ENCODE measurements around the gene PARP9.

Gene PARP9

DNA sequence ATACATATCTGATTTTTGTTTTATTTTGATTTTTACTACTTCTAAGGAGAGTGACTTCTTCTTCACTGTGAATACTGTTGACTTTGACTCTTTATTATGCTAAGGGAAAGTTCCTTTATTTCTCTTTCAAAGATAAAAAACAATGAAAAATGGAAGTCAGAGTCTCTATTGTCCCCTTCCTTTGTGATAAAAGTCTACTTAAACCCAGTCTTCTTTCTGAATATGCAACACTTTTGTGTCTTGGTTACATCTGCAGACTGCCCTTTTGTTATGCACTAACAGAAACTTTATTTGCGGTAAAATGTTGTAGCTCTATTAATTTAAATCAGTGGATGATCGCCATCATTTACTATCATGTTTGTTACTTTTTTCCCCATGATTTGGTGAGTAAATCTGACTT lies 26.5 kb upstream of the PARP9 start:
- no peak for DNase-seq (ENCODE audit: low read depth, low spot score)
- Histone ChIP-seq H3K27ac (ENCODE audit: low read length) (no peak overlapping the region), H3K36me3 (ENCODE audit: control insufficient read depth, insufficient read depth, low read length) (no peaks in the 10 kb centered on the region), H3K27me3 (ENCODE audit: control insufficient read depth, insufficient read depth, low read length) (no peaks in the 10 kb centered on the region), H3K4me1 (ENCODE audit: control insufficient read depth, insufficient read depth, low read length) (no peaks in the 10 kb centered on the region), H3K9me3 (ENCODE audit: control insufficient read depth, insufficient read depth, low read length) (no peaks in the 10 kb centered on the region), H3K4me3 (ENCODE audit: low read length) (no peak overlapping the region)
- WGBS (ENCODE audit: insufficient coverage, insufficient read length): no CpG with 5 or more reads among the region's 2 CpGs

DNA sequence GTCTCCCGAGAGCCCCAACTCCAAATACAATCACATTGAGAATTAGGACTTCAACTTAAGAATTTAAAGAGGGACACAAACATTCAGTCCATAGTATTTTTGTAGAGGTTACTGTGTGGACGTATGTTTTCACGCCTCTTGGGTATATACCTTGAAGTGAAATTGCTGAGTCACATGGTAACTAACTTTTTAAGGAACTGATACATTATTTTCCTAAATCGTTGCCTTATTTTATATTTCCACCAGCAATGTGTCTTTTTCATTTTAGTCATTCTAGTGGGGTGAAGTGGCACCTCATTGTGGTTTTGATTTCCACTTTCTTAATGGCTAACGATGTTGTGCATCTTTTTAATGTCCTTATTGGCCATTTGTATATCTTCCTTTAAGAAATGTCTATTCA lies 25.2 kb upstream of the PARP9 start:
- Histone ChIP-seq H3K27ac (ENCODE audit: low read length) (no peak overlapping the region), H3K36me3 (ENCODE audit: control insufficient read depth, insufficient read depth, low read length) (no peaks in the 10 kb centered on the region), H3K4me3 (ENCODE audit: low read length) (no peak overlapping the region), H3K27me3 (ENCODE audit: control insufficient read depth, insufficient read depth, low read length) (no peaks in the 10 kb centered on the region), H3K4me1 (ENCODE audit: control insufficient read depth, insufficient read depth, low read length) (no peaks in the 10 kb centered on the region), H3K9me3 (ENCODE audit: control insufficient read depth, insufficient read depth, low read length) (no peaks in the 10 kb centered on the region)
- no CpG with 5 or more reads among the region's 5 CpGs for WGBS (ENCODE audit: insufficient coverage, insufficient read length)
- DNase-seq (ENCODE audit: low read depth, low spot score): no peak

GRCh38 chr3:122587572-122587971 lies 23.5 kb upstream of the PARP9 start:
- Histone ChIP-seq H3K27me3 (ENCODE audit: control insufficient read depth, insufficient read depth, low read length) (no peaks in the 10 kb centered on the region), H3K9me3 (ENCODE audit: control insufficient read depth, insufficient read depth, low read length) (no peaks in the 10 kb centered on the region), H3K4me3 (ENCODE audit: low read length) (no peak overlapping the region), H3K27ac (ENCODE audit: low read length) (no peak overlapping the region), H3K36me3 (ENCODE audit: control insufficient read depth, insufficient read depth, low read length) (no peaks in the 10 kb centered on the region), H3K4me1 (ENCODE audit: control insufficient read depth, insufficient read depth, low read length) (no peaks in the 10 kb centered on the region)
- DNase-seq (ENCODE audit: low read depth, low spot score): no peak
- WGBS (ENCODE audit: insufficient coverage, insufficient read length): no CpG with 5 or more reads among the region's 2 CpGs

DNA sequence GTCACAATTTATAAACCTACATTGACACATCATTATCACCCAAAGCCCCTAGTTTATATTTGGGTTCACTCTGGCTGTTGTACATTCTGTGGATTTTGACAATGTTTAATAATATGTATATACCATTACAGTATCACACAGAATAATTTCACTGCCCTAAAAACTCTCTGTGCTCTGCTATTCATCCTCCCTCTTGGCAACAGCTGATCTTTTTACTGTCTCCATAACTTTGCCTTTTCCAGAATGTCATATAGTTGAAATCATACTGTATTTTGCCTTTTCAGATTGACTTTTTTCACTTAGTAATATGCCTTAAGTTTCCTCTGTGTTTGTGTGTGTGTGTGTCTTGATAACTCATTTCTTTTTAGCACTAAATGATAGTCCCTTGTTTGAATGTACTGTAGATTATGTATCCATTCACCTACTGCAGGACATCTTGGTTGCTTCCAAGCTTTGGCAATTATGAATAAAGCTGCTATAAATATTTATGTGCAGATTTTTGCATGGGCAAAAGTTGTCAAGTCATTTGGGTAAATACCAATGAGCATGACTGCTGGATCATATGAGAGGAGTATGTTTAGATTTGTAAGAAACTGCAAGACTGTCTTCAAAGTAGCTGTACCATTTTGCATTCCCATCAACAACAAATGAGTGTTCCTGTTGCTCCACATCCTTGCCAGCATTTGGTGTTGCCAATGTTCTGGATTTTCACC lies 22.8 kb upstream of the PARP9 start:
- Histone ChIP-seq H3K36me3 (ENCODE audit: control insufficient read depth, insufficient read depth, low read length) (no peaks in the 10 kb centered on the region), H3K27me3 (ENCODE audit: control insufficient read depth, insufficient read depth, low read length) (no peaks in the 10 kb centered on the region), H3K27ac (ENCODE audit: low read length) (no peak overlapping the region), H3K9me3 (ENCODE audit: control insufficient read depth, insufficient read depth, low read length) (peaks cover 3% of the 10 kb centered on the region; the same call in 1 of the 2 replicates), H3K4me1 (ENCODE audit: control insufficient read depth, insufficient read depth, low read length) (no peaks in the 10 kb centered on the region), H3K4me3 (ENCODE audit: low read length) (no peak overlapping the region)
- no peak for DNase-seq (ENCODE audit: low read depth, low spot score)

DNA sequence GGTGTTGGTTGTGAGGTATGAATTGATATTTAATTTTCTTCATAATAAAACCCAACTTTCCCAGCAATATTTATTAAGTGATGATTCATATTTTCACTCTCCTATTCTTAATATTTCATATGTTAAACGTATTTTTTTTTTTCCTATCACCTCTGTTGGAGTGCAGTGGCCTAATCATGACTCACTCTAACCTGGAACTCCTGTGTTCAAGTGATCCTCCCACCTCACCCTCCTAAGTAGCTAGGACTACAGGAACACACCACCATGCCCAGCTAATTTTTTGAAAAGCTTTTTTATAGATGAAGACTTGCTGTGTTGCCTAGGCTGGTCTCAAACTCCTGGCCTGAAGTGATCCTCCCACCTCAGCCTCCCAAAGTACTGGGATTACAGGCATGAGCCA lies 22.0 kb upstream of the PARP9 start:
- no CpG with 5 or more reads among the region's 1 CpG for WGBS (ENCODE audit: insufficient coverage, insufficient read length)

GRCh38 chr3:122582390-122582789 lies 18.3 kb upstream of the PARP9 start:
- WGBS (ENCODE audit: insufficient coverage, insufficient read length): no CpG with 5 or more reads among the region's 1 CpG
- H3K4me3 ChIP-seq (ENCODE audit: low read length): no peak overlapping the region
- no peak overlapping the region for H3K27ac ChIP-seq (ENCODE audit: low read length)
- H3K9me3 ChIP-seq (ENCODE audit: control insufficient read depth, insufficient read depth, low read length): peaks cover 3% of the 10 kb centered on the region; the same call in 1 of the 2 replicates
- H3K4me1 ChIP-seq (ENCODE audit: control insufficient read depth, insufficient read depth, low read length): no peaks in the 10 kb centered on the region
- no peak for DNase-seq (ENCODE audit: low read depth, low spot score)
- no peaks in the 10 kb centered on the region for H3K27me3 ChIP-seq (ENCODE audit: control insufficient read depth, insufficient read depth, low read length)
- no peaks in the 10 kb centered on the region for H3K36me3 ChIP-seq (ENCODE audit: control insufficient read depth, insufficient read depth, low read length)

More for the DNA sequence above, 22.0 kb upstream of the PARP9 start:
- Histone ChIP-seq H3K27ac (ENCODE audit: low read length) (no peak overlapping the region), H3K9me3 (ENCODE audit: control insufficient read depth, insufficient read depth, low read length) (peaks cover 3% of the 10 kb centered on the region; the same call in 1 of the 2 replicates), H3K27me3 (ENCODE audit: control insufficient read depth, insufficient read depth, low read length) (no peaks in the 10 kb centered on the region), H3K36me3 (ENCODE audit: control insufficient read depth, insufficient read depth, low read length) (no peaks in the 10 kb centered on the region), H3K4me1 (ENCODE audit: control insufficient read depth, insufficient read depth, low read length) (no peaks in the 10 kb centered on the region), H3K4me3 (ENCODE audit: low read length) (no peak overlapping the region)
- no peak for DNase-seq (ENCODE audit: low read depth, low spot score)

- Histone ChIP-seq H3K4me3 (ENCODE audit: low read length) (no peak overlapping the region), H3K4me1 (ENCODE audit: control insufficient read depth, insufficient read depth, low read length) (no peaks in the 10 kb centered on the region), H3K9me3 (ENCODE audit: control insufficient read depth, insufficient read depth, low read length) (peaks cover 3% of the 10 kb centered on the region; the same call in 1 of the 2 replicates), H3K36me3 (ENCODE audit: control insufficient read depth, insufficient read depth, low read length) (no peaks in the 10 kb centered on the region), H3K27me3 (ENCODE audit: control insufficient read depth, insufficient read depth, low read length) (no peaks in the 10 kb centered on the region), H3K27ac (ENCODE audit: low read length) (no peak overlapping the region)
- DNase-seq (ENCODE audit: low read depth, low spot score): no peak
- no CpG with 5 or more reads among the region's 2 CpGs for WGBS (ENCODE audit: insufficient coverage, insufficient read length)
Measured at GRCh38 chr3:122581622-122582021, 17.5 kb upstream of the PARP9 start.

GRCh38 chr3:122580470-122580869 lies 16.4 kb upstream of the PARP9 start:
- no CpG with 5 or more reads among the region's 3 CpGs for WGBS (ENCODE audit: insufficient coverage, insufficient read length)
- Histone ChIP-seq H3K27me3 (ENCODE audit: control insufficient read depth, insufficient read depth, low read length) (no peaks in the 10 kb centered on the region), H3K4me1 (ENCODE audit: control insufficient read depth, insufficient read depth, low read length) (no peaks in the 10 kb centered on the region), H3K9me3 (ENCODE audit: control insufficient read depth, insufficient read depth, low read length) (peaks cover 3% of the 10 kb centered on the region; the same call in 1 of the 2 replicates), H3K36me3 (ENCODE audit: control insufficient read depth, insufficient read depth, low read length) (no peaks in the 10 kb centered on the region), H3K4me3 (ENCODE audit: low read length) (no peak overlapping the region), H3K27ac (ENCODE audit: low read length) (no peak overlapping the region)
- DNase-seq (ENCODE audit: low read depth, low spot score): no peak

DNA sequence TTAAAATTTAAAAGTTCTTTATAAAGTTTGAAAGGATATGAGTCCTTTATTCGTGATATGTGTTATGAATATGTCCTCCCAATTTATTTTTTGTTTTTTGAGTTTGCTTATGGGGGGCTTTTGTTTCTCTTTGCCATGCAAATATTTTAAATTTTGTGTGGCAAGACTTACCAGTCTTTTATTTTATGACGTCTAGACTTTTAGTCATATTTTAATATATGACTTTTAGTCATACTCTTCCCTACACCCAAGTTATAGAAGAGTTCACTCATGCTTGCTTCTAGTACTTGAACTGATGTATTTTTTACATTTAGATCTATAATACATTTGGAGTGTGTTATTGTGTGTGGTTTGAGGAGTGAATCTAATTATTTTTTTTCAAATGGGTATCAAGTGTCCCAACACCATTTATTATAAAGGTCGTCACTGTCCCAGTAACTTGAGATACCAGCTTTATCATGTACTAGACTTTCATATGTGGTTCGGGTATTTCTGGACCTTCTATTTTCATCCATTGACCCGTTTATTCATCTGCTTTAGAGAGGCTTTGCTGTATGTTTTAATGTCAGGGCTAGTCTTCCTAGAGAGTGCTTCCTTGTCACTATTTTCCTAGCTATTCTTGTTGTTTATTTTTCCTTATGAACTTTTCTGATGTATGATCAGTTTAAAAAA lies 14.1 kb upstream of the PARP9 start:
- no CpG with 5 or more reads among the region's 5 CpGs for WGBS (ENCODE audit: insufficient coverage, insufficient read length)
- H3K36me3 ChIP-seq (ENCODE audit: control insufficient read depth, insufficient read depth, low read length): no peaks in the 10 kb centered on the region
- no peak overlapping the region for H3K27ac ChIP-seq (ENCODE audit: low read length)
- H3K4me1 ChIP-seq (ENCODE audit: control insufficient read depth, insufficient read depth, low read length): no peaks in the 10 kb centered on the region; the same call in 1 of the 2 replicates
- no peak for DNase-seq (ENCODE audit: low read depth, low spot score)
- H3K4me3 ChIP-seq (ENCODE audit: low read length): no peak overlapping the region; the same call in 1 of the 2 replicates
- H3K9me3 ChIP-seq (ENCODE audit: control insufficient read depth, insufficient read depth, low read length): peaks cover 3% of the 10 kb centered on the region; the same call in 1 of the 2 replicates
- no peaks in the 10 kb centered on the region for H3K27me3 ChIP-seq (ENCODE audit: control insufficient read depth, insufficient read depth, low read length)

- H3K4me1 ChIP-seq (ENCODE audit: control insufficient read depth, insufficient read depth, low read length): no peaks in the 10 kb centered on the region; the same call in 1 of the 2 replicates
- peak within 1 kb of the TSS; percentile 64; the same call in 1 of the 2 replicates for H3K4me3 ChIP-seq (ENCODE audit: low read length)
- H3K27ac ChIP-seq (ENCODE audit: low read length): no peak within 1 kb of the TSS
- WGBS (ENCODE audit: insufficient coverage, insufficient read length): no CpG with 5 or more reads among the region's 40 CpGs
- peaks cover 3% of the 10 kb centered on the region; the same call in 1 of the 2 replicates for H3K9me3 ChIP-seq (ENCODE audit: control insufficient read depth, insufficient read depth, low read length)
- no peaks in the 10 kb centered on the region for H3K36me3 ChIP-seq (ENCODE audit: control insufficient read depth, insufficient read depth, low read length)
- no peak for DNase-seq (ENCODE audit: low read depth, low spot score)
- H3K27me3 ChIP-seq (ENCODE audit: control insufficient read depth, insufficient read depth, low read length): no peaks in the 10 kb centered on the region
Measured at GRCh38 chr3:122577409-122578031, 13.4 kb upstream of the PARP9 start, which contains the start of gene PARP15. Gene PARP15 (plus strand): TSS chr3:122577650. CDS start chr3:122577668, 18 bp downstream.
